Measurements from ENCODE around the gene LDOC1.
"Not testable (repeated sequence)": the region's sequence is repeated elsewhere in the genome, so short reads cannot be mapped to it uniquely, and the experiment has no call there.

The LDOC1 gene

GRCh38 chrX:141176586-141177451 is at the start of gene LDOC1:
Gene LDOC1, minus strand, starts transcription at chrX:141177129. Its CDS starts 108 bp downstream, at chrX:141177021.
- no peak for DNase-seq

GRCh38 chrX:141221611-141222010 is 44.7 kb upstream of the LDOC1 start:
- no peak for DNase-seq

GRCh38 chrX:141220342-141221008 is 43.5 kb upstream of the LDOC1 start:
- DNase-seq: no peak

GRCh38 chrX:141214196-141214595 is 37.3 kb upstream of the LDOC1 start:
- DNase-seq: no peak

GRCh38 chrX:141201962-141202361 is 25.0 kb upstream of the LDOC1 start:
- DNase-seq: no peak

- not testable (repeated sequence) for DNase-seq
These were observed 11.6 kb upstream of the LDOC1 start for GRCh38 chrX:141188573-141188972.

GRCh38 chrX:141185366-141185765 is 8.4 kb upstream of the LDOC1 start:
- DNase-seq: no peak

- no peak for DNase-seq
These were observed 6.1 kb upstream of the LDOC1 start for GRCh38 chrX:141183000-141183399.

- DNase-seq: no peak
These were observed 3.9 kb upstream of the LDOC1 start for GRCh38 chrX:141180851-141181250.

GRCh38 chrX:141175786-141176185 is 1.1 kb downstream of the LDOC1 start:
- no peak for DNase-seq

GRCh38 chrX:141164406-141164805 is 12.5 kb downstream of the LDOC1 start:
- no peak for DNase-seq

- no peak for DNase-seq
These were observed 18.8 kb downstream of the LDOC1 start for GRCh38 chrX:141158084-141158483.

- not testable (repeated sequence) for DNase-seq
These were observed 21.7 kb downstream of the LDOC1 start for GRCh38 chrX:141155231-141155630.

GRCh38 chrX:141142946-141143345 is 34.0 kb downstream of the LDOC1 start:
- DNase-seq: no peak

- DNase-seq: no peak
These were observed 43.7 kb downstream of the LDOC1 start for GRCh38 chrX:141133272-141133671.

GRCh38 chrX:141127146-141127545 is 49.8 kb downstream of the LDOC1 start:
- no peak for DNase-seq

All from SIG-M5 (cell line).